ENCODE results near the gene TMEM141. TPM values are rescaled to one million over a fixed set of nuclear protein-coding genes. Genes with fewer than 3 reads are reported as not detected.
"Not testable (repeated sequence)": the region's sequence is repeated elsewhere in the genome, so short reads cannot be mapped to it uniquely, and the experiment has no call there.

Gene TMEM141
- total RNA-seq, 1 donor, result 30.8 TPM

DNA sequence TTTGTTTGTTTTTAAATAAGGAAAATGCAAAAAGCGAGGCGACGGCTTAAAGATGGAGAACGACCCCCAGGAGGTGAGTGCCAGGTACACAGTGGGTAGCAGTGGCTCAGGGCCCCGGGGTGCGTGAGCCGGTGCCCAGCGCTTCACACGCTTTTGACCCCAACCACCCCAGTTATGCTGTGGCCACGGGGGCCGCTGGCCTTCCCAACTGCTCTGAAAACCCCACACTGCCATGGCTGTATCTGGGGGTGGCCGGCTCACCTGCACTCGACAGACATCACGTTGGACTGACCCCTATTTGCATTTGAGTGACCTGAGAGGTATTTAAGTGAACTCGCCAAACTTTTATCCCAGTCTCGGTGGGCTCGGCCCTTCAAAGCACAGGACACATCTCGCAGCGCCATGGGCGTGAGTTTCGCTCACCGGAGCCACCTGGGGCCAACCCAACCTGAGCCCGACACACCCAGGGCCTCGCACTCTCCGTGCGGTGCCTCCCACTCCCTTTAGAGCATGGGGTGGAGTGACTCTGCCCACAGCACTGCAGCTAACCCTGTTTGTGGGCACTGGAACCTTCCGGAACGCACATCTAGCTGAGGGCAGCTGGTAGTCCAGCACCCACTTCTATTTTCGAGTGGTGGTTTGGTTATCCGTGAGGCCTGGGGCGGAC, 37.5 kb downstream of the TMEM141 start:
- no peak overlapping the region for H3K4me3 ChIP-seq (ENCODE audit: low read depth, low read length)
- no peak for TF ChIP-seq CTCF (IDR thresholded peaks at IDR 0.05; ENCODE audit: insufficient read depth, low read length)
- DNase-seq (ENCODE audit: low read depth), result no peak

DNA sequence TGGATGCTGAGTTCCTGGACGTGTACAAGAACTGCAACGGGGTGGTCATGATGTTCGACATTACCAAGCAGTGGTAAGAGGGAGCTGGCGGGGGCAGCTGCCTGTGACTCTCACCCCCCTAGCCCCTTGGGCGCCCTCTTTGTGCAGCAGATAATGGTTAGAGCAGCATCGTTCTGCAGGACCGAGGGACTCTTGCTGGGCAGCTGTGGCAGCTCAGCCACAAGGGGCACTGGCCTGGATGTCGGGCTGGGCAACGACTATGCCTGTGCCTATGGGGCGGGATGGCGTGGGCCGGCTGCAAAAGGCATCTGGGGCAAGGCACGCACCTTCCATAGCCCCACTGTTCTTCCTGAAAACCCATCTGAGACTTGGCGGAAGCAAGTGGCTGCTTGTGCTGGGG, 38.3 kb downstream of the TMEM141 start:
- TF ChIP-seq CTCF (IDR thresholded peaks at IDR 0.05; ENCODE audit: insufficient read depth, low read length), result no peak
- no peak for DNase-seq (ENCODE audit: low read depth)
- H3K4me3 ChIP-seq (ENCODE audit: low read depth, low read length), result no peak overlapping the region

DNA sequence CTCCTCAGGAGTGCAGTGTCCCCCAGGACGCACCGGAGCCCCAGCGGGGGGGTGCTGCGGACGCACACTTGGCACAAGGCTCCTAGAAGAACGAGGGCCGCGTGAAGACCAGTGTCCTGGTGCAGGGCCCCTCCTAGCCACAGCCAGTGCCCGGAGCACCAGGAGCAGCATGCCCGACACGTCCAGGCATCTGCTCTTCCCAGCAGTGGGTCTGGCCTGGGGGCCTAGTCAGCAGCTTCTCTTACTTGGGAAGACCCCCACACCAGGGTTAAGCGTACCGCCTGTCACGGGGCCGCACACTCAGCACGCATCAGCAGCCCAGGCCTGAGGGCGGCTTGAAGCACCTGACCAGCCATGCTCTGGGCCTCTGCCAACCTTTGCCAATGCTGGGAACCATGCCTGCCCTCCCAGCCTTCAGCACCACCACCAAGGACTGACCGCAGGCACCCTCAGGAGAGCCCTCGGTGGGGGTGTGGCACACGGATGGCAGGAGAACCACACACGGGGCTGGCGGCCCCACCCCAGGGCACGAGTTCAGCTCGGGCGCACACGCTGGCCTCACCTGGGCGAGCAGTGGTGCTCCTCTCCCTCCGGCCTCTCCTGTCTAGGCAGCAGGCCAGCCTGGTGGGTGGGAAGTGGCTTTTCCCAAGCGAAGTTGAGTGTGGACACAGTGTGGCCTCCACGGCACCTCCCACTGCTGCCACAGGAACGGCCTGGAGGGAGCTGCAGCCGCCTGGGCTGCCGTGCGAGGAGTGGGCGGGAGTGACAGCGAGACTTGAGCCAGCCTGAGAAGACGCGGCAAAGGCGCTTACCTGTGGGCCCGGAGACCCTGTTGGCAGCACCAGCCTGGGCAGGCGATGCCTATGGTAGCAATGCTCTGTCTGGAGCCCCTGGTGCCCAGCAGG, 39.1 kb downstream of the TMEM141 start:
- TF ChIP-seq CTCF (IDR thresholded peaks at IDR 0.05; ENCODE audit: insufficient read depth, low read length), result no peak
- no peak for DNase-seq (ENCODE audit: low read depth)
- no peak overlapping the region for H3K4me3 ChIP-seq (ENCODE audit: low read depth, low read length)

- TF ChIP-seq CTCF (IDR thresholded peaks at IDR 0.05; ENCODE audit: insufficient read depth, low read length), result no peak
- no peak for DNase-seq (ENCODE audit: low read depth)
- H3K4me3 ChIP-seq (ENCODE audit: low read depth, low read length), result no peak overlapping the region
These were observed 40.0 kb downstream of the TMEM141 start for GRCh38 chr9:136831002-136831719.

DNA sequence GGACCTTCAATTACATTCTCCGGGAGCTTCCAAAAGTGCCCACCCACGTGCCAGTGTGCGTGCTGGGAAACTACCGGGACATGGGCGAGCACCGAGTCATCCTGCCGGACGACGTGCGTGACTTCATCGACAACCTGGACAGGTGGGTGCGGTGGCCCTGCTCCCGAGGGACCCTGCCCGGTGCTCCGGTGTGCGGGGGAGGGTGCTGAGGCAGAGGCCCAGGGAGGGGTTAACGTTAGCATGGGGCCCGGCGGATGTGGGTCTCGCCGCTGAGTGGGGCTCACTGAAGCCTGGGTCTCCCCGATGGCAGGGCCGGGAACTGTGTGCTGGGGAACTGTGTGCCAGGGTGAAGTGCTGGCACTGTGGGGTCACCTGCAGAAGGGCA, 40.6 kb downstream of the TMEM141 start:
- H3K4me3 ChIP-seq (ENCODE audit: low read depth, low read length), result no peak overlapping the region
- no peak for DNase-seq (ENCODE audit: low read depth)
- TF ChIP-seq CTCF (IDR thresholded peaks at IDR 0.05; ENCODE audit: insufficient read depth, low read length), result no peak

- no peak overlapping the region for H3K4me3 ChIP-seq (ENCODE audit: low read depth, low read length)
- TF ChIP-seq CTCF (IDR thresholded peaks at IDR 0.05; ENCODE audit: insufficient read depth, low read length), result no peak
- DNase-seq (ENCODE audit: low read depth), result no peak
These were observed 41.4 kb downstream of the TMEM141 start for GRCh38 chr9:136832581-136832980.

GRCh38 chr9:136833381-136834048, 42.4 kb downstream of the TMEM141 start:
- not testable (repeated sequence) for H3K4me3 ChIP-seq (ENCODE audit: low read depth, low read length); DNase-seq (ENCODE audit: low read depth)
